IPS-NIHi7 (cell line): ENCODE measurements around the gene C1QL2.
A peak's percentile ranks its signal among the peaks of the same experiment; 100 is the strongest.

Experiments
- DNase-seq: peaks from one replicate; pipeline ENCODE4 v3.0.0; 2012; ENCODE audit warnings: mixed read lengths; ENCODE audit errors: extremely low spot score

C1QL2 gene

DNA sequence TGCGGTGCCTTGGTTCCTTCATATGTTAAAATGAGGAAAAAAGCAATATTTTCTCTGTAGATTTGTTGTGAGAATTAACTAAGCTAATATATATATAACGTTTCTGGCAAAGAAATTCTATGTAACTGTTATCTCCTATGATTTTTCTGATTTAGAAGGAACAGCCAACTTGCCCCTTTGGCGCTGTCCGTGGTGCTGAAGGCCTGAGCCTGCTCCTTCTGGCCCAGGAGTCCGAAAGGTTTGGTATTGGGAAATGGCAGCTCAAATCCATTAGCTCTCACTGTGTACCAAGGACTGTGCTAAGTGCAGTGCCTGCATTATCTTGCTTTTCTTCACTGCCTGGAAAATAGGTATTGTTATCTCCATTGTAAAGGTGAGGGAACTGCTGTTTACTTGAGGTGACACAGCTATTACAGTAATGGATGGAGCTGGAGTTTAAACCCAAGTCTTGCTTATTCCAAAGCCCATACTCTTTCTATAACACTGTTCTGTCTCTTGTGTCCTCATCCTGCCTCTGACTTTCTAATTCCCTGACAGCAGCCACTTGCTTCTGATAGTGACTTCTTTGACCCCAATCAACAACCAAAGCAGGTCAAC, 52.2 kb downstream of the C1QL2 start:
- DNase-seq: peak; percentile 64
